G401.6 (cell line): ENCODE measurements around the gene NEO1.
"Not testable (repeated sequence)": the region's sequence is repeated elsewhere in the genome, so short reads cannot be mapped to it uniquely, and the experiment has no call there.

Source experiments
- FAIRE-seq: peaks from 2 replicates; lab custom pipeline; 2012; peaks lifted over from hg19 to GRCh38; lab: Jason Lieb, UNC

The NEO1 gene

GRCh38 chr15:73268457-73268856 is 216.2 kb downstream of the NEO1 start:
- no peak for FAIRE-seq

- no peak for FAIRE-seq
These were observed 218.3 kb downstream of the NEO1 start for GRCh38 chr15:73270366-73271097.

GRCh38 chr15:73273181-73274002 is 221.1 kb downstream of the NEO1 start:
- FAIRE-seq = peak; percentile 63

DNA sequence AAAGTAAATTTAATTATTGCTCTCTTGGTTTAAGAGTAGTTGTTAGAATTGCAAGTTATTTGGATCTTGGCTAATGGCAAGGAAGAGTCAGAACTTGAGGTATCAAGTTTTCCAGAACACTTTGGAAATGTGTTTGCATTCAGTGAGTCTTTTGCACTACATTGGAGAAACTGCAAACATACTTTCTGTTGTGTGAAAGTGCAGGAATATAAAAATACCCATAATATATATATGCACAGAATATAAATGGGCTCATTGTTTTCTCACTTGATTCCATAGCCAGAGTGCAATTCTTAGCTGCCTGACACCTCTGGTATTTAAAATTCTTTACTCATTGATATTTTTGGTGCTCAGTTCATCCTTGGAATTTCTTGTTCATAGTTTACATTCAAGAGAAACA is 223.6 kb downstream of the NEO1 start:
- no peak for FAIRE-seq

- FAIRE-seq = no peak
These were observed 230.5 kb downstream of the NEO1 start for GRCh38 chr15:73282567-73283365.

DNA sequence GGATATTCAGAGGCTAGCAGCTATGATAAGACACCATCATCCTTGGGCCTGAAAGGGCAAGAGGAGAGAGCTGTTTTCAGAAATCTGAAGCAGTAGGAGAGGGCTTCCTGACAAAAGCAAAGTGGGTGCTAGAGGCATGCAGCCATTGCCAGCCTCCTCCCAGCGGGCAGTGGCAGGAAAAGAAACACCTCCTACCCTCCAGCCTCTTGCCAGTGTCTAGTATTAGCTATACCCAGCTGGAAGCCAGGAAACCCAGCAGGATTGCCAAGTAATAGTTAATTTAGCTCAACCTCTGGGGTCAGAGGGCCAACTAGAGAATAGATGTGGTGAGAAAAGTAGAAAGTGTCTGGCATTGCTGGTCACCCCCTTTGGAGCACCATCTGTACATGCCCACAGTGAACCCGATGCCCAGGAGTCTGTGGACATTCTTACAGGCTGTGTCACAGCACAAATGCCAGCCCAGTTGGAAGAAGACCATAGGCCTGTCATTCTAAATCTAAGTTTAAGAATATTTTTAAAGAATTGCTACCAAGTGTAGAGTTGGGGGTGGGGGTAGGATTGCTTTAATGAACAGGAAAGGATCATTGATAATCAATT is 231.2 kb downstream of the NEO1 start:
- FAIRE-seq = no peak

DNA sequence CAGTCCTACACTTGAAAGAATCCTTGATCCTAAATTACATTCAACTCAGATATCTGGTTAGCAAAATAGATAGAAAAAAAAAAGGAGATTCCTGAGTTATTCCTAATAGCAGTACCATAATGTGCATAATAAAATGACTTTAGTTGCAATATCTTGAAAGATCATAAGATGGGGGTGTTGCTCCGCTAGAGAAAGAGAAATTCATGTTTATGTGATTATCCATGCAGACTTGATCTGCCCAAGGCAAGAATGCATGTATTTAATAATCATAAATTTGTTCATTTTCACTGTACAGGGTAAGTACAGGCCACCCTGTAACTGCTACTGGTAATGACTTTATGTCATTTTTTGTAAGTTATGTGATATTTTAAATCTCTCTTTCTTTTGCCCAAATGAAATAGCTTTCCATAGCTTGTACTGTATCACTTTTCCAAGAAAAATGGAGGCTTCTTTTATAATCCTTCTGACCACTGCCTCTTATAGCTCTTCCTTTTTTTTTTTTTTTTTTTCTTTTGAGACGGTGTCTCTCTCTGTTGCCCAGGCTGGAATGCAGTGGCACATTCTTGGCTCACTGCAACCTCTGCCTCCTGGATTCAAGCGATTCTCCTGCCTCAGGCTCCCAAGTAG is 231.9 kb downstream of the NEO1 start:
- no peak for FAIRE-seq

DNA sequence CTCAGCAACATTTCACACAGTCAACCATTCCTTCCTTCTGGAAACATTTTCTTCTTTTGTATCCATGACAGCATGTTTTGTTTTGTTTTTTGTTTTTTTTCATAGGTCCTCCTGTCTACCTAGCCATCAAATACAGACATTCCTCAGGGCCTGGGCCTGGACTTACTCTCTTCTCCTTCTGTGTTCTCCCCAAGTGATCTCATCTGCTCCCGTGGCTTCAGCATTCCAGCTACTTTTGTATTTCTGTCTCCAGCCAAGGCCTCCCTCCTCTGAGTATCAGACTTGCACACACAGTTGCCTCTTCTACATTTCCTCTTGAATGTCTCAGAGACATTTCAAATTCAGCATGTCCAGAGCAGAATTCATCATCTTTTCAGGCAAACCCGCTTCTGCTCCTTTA is 234.0 kb downstream of the NEO1 start:
- no peak for FAIRE-seq

GRCh38 chr15:73287019-73287418 is 234.8 kb downstream of the NEO1 start:
- FAIRE-seq = no peak

- no peak for FAIRE-seq
These were observed 239.2 kb downstream of the NEO1 start for GRCh38 chr15:73291441-73291840.

- FAIRE-seq = no peak
These were observed 241.5 kb downstream of the NEO1 start for GRCh38 chr15:73293773-73294172.

DNA sequence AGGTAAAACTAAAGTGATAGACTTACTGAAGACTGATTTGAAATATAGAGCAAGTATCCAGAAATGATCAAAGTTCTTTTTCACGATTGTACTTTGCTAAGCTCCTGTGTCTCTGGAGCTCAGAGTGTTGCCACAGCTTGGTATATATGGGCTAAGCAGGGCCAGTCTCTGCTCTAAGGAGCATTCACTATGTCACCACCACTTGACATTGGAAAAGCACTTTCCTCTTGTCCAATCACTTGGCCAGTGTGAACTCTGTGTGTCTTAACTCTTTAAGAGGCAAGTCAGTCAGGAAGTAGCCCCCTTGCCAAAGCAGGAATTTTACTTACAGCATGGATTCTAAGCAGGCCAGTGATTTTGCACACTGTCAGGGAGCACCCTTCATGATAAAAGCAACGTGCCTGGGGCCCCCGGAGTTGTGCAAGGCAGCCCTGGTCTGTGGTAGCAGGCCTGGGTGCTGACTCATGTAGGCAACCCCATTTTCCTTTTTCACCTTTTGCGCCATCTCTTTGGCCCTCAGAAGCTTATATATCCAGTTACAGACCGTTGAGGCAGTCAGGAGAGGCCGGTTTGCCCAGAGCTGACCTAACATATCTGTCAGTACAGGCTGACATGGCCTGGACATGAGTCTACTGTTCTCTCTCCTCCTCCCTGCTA is 243.5 kb downstream of the NEO1 start:
- FAIRE-seq = no peak

DNA sequence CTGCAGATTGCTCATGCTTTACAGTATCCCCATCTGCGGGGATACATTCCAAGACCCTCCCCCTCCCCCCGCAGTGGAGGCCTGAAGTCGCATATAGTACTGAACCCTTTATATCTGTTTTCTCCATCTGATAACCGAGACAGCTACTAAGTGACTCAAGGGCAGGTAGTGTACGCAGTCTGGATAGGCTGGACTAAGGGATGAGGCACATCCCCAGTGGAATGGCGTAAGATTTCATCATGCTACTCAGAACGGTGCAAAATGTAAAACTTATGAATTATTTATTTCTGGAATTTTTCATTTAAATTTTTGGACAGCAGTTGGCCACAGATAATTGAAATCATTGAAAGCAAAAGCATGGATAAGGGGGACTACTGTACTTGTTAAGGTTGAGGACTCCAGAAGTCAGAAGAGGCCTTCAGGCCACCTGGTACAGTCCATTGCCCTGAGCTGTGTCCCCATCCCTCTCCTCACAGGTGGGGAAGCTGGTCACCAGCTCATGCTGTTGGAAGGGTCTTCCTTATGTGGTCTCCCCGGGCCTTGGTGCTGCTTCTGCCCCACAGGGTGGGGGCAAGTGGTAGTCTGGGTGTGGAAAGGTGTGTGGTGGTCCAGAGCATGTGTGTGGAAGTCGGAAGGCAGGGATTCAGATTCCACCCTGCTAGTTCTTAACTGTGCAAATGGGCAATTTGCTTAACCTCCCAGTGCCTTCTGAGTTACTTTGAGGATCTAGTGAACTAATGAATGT is 244.5 kb downstream of the NEO1 start:
- no peak for FAIRE-seq

GRCh38 chr15:73298522-73299245 is 246.4 kb downstream of the NEO1 start:
- FAIRE-seq = no peak

DNA sequence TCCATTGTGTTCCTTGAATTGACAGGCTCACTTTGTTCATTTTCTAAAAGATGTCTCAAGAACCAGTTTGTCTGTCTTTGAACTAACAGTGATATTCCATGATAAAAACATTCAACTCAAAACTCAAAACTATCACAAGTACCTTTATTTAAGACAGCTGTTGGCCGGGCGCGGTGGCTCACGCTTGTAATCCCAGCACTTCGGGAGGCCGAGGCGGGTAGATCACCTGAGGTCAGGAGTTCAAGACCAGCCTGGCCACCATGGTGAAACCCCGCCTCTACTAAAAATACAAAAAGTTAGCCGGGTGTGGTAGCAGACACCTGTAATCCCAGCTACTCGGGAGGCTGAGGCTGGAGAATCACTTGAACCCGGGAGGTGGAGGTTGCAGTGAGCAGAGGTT is 248.0 kb downstream of the NEO1 start:
- FAIRE-seq = not testable (repeated sequence)

- no peak for FAIRE-seq
These were observed 251.4 kb downstream of the NEO1 start for GRCh38 chr15:73303636-73304035.

DNA sequence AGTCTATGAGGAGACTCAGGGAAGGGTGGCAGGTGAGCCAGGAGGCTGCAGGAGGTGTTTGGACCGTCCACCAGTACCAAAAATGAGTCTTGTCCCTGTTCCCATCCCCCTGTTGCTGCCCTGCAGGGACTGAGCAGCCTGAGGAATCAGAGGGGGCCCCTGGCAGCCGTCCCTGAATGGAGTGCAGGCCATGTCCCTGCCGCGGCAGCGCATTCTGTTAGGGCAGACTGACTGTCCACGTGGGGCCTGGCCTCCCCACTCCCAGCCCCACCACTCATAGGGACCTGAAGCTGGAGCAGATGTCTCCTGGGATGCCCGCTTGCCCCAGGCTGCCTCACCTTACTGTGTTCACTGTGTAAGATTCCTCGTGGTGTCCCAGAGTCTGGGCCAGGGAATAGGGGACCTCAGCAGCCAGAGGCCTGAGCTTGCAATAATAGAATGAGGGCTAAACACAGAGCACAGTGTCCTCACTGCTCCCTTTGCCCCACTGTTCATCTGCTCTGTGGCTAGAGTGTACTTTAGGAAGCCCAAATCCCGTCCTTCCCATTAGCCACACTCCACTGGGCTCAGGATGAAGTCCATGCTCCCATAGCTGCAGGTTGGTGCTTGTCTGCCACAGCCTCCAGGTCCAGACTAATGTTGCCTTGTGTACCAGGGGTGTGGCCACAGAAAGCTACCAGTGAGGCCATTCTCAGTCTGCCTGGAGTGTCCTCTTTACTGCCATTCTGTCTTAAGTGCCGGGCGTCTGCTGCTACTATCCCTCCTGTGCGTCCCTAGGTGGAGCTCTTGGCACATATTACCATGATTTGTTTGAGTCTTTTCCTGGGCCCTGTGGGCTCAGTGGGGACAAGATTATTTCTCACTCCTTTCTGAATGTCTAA is 253.3 kb downstream of the NEO1 start:
- FAIRE-seq = peak; percentile 40

GRCh38 chr15:73308305-73308704 is 256.0 kb downstream of the NEO1 start:
- no peak for FAIRE-seq

- FAIRE-seq = no peak
These were observed 261.6 kb downstream of the NEO1 start for GRCh38 chr15:73313861-73314260.
